Retinal pigment epithelial cell (primary cell): Measurements from ENCODE around the gene BLVRB.
"Not testable (repeated sequence)": the region's sequence is repeated elsewhere in the genome, so short reads cannot be mapped to it uniquely, and the experiment has no call there.

ENCODE experiments used
- DNase-seq: peaks from one replicate; pipeline ENCODE4 v3.0.0-alpha.2; 2010; ENCODE audit warnings: low read depth
- H3K4me3 ChIP-seq: 2 replicates; pipeline ENCODE4 v1.5.1; 2011; ENCODE audit warnings: mild to moderate bottlenecking, low read length, control low read depth, moderate library complexity
- CTCF ChIP-seq: conservative IDR thresholded peaks from 2 replicates; pipeline ENCODE4 v1.5.1; 2011; ENCODE audit warnings: low read depth, low read length, control low read depth, inconsistent platforms

BLVRB gene

DNA sequence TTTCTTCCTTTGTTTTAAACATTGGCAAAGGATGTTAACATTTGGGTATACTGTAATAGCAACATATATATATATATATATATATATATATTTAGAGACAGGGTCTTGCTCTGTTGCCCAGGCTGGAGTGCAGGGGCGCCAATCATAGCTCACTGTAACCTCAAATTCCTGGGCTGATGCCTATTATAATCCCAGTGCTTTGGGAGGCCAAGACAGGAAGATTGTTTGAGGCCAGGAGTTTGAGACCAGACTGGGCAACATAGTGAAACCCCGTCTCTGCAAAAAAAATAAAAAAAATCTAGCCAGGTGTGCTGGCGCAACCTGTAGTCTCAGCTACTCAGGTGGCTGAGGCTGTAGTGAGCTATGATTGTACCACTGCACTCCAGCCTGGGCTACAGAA, 5.4 kb downstream of the BLVRB start:
- TF ChIP-seq CTCF: no peak
- DNase-seq: no peak
- no peak overlapping the region for H3K4me3 ChIP-seq

- TF ChIP-seq CTCF: no peak
- no peak overlapping the region for H3K4me3 ChIP-seq
- no peak for DNase-seq
These were observed 7.0 kb downstream of the BLVRB start for GRCh38 chr19:40458597-40458974.

GRCh38 chr19:40457953-40458596, 7.5 kb downstream of the BLVRB start:
- H3K4me3 ChIP-seq: no peak overlapping the region
- no peak for DNase-seq
- no peak for TF ChIP-seq CTCF

GRCh38 chr19:40457048-40457447, 8.5 kb downstream of the BLVRB start:
- no peak for DNase-seq
- no peak overlapping the region for H3K4me3 ChIP-seq
- no peak for TF ChIP-seq CTCF

DNA sequence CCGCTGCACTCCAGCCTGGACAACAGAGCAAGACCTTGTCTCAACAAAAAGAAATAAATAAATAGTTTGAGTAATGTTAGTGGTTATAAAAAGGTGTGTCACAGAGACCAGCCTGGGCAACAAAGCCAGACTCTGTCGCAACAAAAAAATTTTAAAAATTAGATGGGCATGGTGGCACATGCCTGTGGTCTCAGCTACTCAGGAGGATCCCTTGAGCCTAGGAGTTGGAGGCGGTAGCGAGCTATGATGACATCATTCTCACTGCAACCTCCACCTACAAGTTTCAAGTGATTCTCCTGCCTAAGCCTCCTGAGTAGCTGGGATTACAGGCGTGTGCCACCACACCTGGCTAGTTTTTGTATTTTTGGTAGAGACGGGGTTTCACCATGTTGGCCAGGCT, 11.6 kb downstream of the BLVRB start:
- not testable (repeated sequence) for DNase-seq

GRCh38 chr19:40453151-40453735, 12.3 kb downstream of the BLVRB start:
- no peak for DNase-seq
- no peak for TF ChIP-seq CTCF
- H3K4me3 ChIP-seq: no peak overlapping the region

More for the DNA sequence above, 11.6 kb downstream of the BLVRB start:
- not testable (repeated sequence) for H3K4me3 ChIP-seq

DNA sequence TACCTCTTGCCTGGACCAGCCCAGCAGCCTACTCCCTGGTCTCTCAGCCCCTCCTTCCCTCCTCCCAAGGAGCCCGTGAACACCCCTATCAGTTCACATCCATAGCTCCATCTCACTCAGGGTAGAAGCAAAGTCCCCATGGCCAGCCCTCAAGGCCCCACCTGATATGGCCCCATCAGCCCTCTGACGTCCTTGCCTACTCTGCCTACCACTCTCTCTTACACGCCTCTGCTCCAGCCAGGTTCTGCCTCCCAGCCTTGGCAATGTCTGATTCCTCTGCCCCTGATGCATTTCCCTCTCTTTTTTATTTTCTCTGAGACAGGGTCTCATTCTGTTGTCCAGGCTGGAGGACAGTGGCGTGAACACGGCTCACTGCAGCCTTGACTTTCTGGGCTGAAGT, 13.5 kb downstream of the BLVRB start:
- no peak for TF ChIP-seq CTCF
- no peak overlapping the region for H3K4me3 ChIP-seq
- no peak for DNase-seq
